ENCODE data around the gene TTPAL.

DNA sequence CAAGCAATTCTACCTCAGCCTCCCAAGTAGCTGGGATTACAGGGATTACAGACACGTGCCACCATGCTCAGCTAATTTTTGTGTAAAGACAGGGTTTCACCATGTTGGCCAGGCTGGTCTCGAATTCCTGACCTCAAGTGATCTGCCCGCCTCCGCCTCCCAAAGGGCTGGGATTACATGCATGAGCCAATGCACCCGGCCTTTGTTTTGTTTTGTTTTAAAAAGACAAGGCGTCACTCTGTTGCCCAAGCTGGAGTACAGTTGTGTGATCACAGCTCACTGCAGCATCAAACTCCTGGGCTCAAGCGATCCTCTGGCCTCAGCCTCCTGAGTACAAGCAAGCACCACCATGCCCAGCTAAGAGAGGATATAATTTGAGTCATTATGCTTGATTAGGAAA is 40.8 kb downstream of the TTPAL start:
- TF ChIP-seq CTCF (IDR thresholded peaks at IDR 0.05; ENCODE audit: low read depth, low read length, poor library complexity, severe bottlenecking) = no peak
- no peak for TF ChIP-seq EZH2phosphoT487 (IDR thresholded peaks at IDR 0.05; ENCODE audit: borderline replicate concordance, low read length)

All from DOHH2 (cell line).